Suprapubic skin (tissue), 4 donors: ENCODE results near the gene PROP1.

Source experiments
- POLR2A ChIP-seq, 2 donors: fragments of 450-650 bp; IDR thresholded peaks; one replicate each; pipeline ENCODE4 v1.6.1; 2017; ENCODE audit warnings: antibody characterized with exemption in 2 of 2, mild to moderate bottlenecking in 2 of 2, moderate library complexity in 2 of 2
- POLR2AphosphoS5 ChIP-seq, 3 donors: sonication (generic); formaldehyde crosslinking; IDR thresholded peaks; one replicate each; pipeline ENCODE4 v1.6.1; 2017; ENCODE audit warnings: antibody characterized with exemption in 3 of 3
- TF ChIP-seq, protein P1 (sequence below), 2 donors: fragments of 200-600 bp in 1 of 2; fragments of 450-650 bp in 1 of 2; sonication (generic) in 1 of 2; IDR thresholded peaks; one replicate each; pipeline ENCODE4 v1.5.1; 2016 to 2019; ENCODE audit warnings: antibody characterized with exemption in 2 of 2, mild to moderate bottlenecking in 1 of 2, moderate library complexity in 1 of 2

DNA sequence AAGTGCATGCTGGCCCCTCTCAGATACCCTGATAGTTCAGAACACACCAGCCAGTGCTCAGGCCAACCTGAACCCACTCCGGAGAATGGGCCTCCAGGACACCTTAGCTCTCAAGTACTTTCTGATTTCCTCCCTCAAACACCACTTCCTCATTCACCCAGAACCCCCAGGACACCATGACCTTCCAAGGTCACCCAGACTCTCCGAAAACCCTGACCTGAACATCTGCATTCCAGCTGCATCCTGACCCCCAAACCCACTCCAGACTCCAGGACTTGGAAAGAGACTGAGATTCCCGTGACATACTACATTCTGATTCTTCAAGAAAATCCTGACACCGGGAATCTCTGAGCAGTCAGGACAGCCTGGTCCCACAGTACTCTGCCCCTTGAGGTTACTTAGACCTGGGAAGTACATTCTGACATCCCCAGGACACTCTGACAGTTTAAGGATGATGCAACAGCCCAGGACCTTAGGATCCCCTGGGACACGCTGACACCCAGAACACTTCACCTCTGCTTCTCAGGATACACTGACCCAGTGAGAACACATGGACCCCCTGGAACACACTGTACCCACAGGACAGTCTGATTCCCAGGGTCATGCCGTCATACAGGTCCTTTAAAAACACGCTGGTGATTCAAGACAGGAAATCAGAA lies 747 bp upstream of the PROP1 start:
- TF ChIP-seq, protein P1, sequence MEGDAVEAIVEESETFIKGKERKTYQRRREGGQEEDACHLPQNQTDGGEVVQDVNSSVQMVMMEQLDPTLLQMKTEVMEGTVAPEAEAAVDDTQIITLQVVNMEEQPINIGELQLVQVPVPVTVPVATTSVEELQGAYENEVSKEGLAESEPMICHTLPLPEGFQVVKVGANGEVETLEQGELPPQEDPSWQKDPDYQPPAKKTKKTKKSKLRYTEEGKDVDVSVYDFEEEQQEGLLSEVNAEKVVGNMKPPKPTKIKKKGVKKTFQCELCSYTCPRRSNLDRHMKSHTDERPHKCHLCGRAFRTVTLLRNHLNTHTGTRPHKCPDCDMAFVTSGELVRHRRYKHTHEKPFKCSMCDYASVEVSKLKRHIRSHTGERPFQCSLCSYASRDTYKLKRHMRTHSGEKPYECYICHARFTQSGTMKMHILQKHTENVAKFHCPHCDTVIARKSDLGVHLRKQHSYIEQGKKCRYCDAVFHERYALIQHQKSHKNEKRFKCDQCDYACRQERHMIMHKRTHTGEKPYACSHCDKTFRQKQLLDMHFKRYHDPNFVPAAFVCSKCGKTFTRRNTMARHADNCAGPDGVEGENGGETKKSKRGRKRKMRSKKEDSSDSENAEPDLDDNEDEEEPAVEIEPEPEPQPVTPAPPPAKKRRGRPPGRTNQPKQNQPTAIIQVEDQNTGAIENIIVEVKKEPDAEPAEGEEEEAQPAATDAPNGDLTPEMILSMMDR (IDR thresholded peaks at IDR 0.05): no peak
- TF ChIP-seq POLR2AphosphoS5 (IDR thresholded peaks at IDR 0.05): no peak
- TF ChIP-seq POLR2A (IDR thresholded peaks at IDR 0.05): no peak
